ENCODE measurements around the gene AGXT2. TPM values are rescaled to one million over a fixed set of nuclear protein-coding genes. Genes with fewer than 3 reads are reported as not detected.

Gene AGXT2, protein sequence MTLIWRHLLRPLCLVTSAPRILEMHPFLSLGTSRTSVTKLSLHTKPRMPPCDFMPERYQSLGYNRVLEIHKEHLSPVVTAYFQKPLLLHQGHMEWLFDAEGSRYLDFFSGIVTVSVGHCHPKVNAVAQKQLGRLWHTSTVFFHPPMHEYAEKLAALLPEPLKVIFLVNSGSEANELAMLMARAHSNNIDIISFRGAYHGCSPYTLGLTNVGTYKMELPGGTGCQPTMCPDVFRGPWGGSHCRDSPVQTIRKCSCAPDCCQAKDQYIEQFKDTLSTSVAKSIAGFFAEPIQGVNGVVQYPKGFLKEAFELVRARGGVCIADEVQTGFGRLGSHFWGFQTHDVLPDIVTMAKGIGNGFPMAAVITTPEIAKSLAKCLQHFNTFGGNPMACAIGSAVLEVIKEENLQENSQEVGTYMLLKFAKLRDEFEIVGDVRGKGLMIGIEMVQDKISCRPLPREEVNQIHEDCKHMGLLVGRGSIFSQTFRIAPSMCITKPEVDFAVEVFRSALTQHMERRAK
- total RNA-seq (2021), result not detected in 2 replicates
- Bru-seq, nascent RNA, result percentile 2 among the genes with signal in this experiment
- percentile 5 among the genes with signal in this experiment for BruChase-seq, experiment 1, labeled RNA remaining after a 2-hour chase
- percentile 3 among the genes with signal in this experiment for BruChase-seq, experiment 2, labeled RNA remaining after a 6-hour chase
- long read RNA-seq, result 0 reads

GRCh38 chr5:35047785-35048404, at the start of gene AGXT2:
Gene AGXT2, minus strand, starts transcription at chr5:35047949. Its CDS starts 57 bp downstream, at chr5:35047892.
- H2AFZ ChIP-seq, result no peak within 1 kb of the TSS; the same call in 1 of the 2 replicates
- intact Hi-C loops (cut with micrococcal nuclease; ENCODE audit: unreplicated experiment), result no loop called here

GRCh38 chr5:35096932-35097331, 49.2 kb upstream of the AGXT2 start:
- H2AFZ ChIP-seq, result no peak overlapping the region
- H4K20me1 ChIP-seq (ENCODE audit: insufficient read depth), result no peaks in the 10 kb centered on the region
- CTCF ChIA-PET, result interaction anchor here (0.7 kb wide), 1 partner anchor 577 kb away, joined by 3 read pairs; no protein-coding TSS in a partner anchor
- TF ChIP-seq CTCF (conservative IDR thresholded peaks at IDR 0.05) (no peak), EZH2 (IDR thresholded peaks at IDR 0.05; ENCODE audit: low read depth) (no peak)
- H3F3A ChIP-seq (ENCODE audit: insufficient read depth, low read depth), result no peaks in the 10 kb centered on the region
- H3K4me1 ChIP-seq (replicated peaks; ENCODE audit: insufficient read depth), result no peaks in the 10 kb centered on the region
- no peaks in the 10 kb centered on the region for H3K79me2 ChIP-seq (ENCODE audit: low read depth)
- POLR2A ChIA-PET (ENCODE audit: unreplicated experiment), result no interaction called here
- H3K4me3 ChIP-seq, result no peak overlapping the region
- no peaks in the 10 kb centered on the region for H3K9me3 ChIP-seq (ENCODE audit: insufficient read depth, low read depth)
- no peak for DNase-seq
- no TSS peak for BruUV-seq (replicated peaks)
- intact Hi-C loops (cut with micrococcal nuclease; ENCODE audit: unreplicated experiment), result no loop called here
- H3K36me3 ChIP-seq (ENCODE audit: low read depth), result no peaks in the 10 kb centered on the region
- H3K27ac ChIP-seq, result no peak overlapping the region
- no peaks in the 10 kb centered on the region for H3K9me2 ChIP-seq (ENCODE audit: insufficient read depth)
- no peak overlapping the region for H3K4me2 ChIP-seq
- peaks cover 94% of the 10 kb centered on the region for H3K27me3 ChIP-seq (ENCODE audit: insufficient read depth, low read depth)

More at GRCh38 chr5:35047785-35048404, at the start of gene AGXT2:
- H3K27ac ChIP-seq, result no peak within 1 kb of the TSS
- H3K4me2 ChIP-seq, result no peak within 1 kb of the TSS
- no peaks in the 10 kb centered on the region; the same call in 1 of the 2 replicates for H4K20me1 ChIP-seq (ENCODE audit: insufficient read depth)
- no peaks in the 10 kb centered on the region for H3K9me3 ChIP-seq (ENCODE audit: insufficient read depth, low read depth)
- DNase-seq, result no peak
- no peaks in the 10 kb centered on the region for H3K4me1 ChIP-seq (replicated peaks; ENCODE audit: insufficient read depth)
- H3F3A ChIP-seq (ENCODE audit: insufficient read depth, low read depth), result no peaks in the 10 kb centered on the region
- no peaks in the 10 kb centered on the region for H3K36me3 ChIP-seq (ENCODE audit: low read depth)
- peaks cover 97% of the 10 kb centered on the region for H3K27me3 ChIP-seq (ENCODE audit: insufficient read depth, low read depth)
- BruUV-seq (replicated peaks), result no TSS peak
- H3K4me3 ChIP-seq, result no peak within 1 kb of the TSS
- no peaks in the 10 kb centered on the region for H3K79me2 ChIP-seq (ENCODE audit: low read depth)
- TF ChIP-seq CTCF (conservative IDR thresholded peaks at IDR 0.05) (no peak), EZH2 (IDR thresholded peaks at IDR 0.05; ENCODE audit: low read depth) (no peak)
- ChIA-PET POLR2A (ENCODE audit: unreplicated experiment) (no interaction called here), CTCF (interaction anchor here (0.6 kb wide), 1 partner anchor 1619 kb away, joined by 3 read pairs; no protein-coding TSS in a partner anchor)
- no peaks in the 10 kb centered on the region for H3K9me2 ChIP-seq (ENCODE audit: insufficient read depth)

DNA sequence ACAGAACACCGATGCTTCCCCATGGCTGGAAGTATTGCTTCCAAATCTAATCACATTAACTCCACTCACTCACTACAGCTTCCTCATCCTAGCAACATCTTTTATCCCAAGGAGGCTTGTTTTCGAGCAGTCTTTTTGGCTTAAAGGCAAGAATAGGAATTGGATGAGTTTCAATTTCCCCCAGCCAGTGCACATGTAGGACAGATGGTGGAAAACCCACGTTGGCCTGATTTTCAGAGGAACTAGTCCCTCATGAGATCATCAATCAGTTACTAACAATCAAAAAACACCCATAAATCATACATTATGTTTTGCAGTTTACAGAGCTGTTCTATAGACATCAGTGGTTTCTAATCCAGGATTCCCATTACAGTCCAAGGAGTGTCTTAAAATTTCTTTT, 48.5 kb upstream of the AGXT2 start:
- Histone ChIP-seq H3K36me3 (ENCODE audit: low read depth) (no peaks in the 10 kb centered on the region), H3F3A (ENCODE audit: insufficient read depth, low read depth) (no peaks in the 10 kb centered on the region), H3K9me3 (ENCODE audit: insufficient read depth, low read depth) (no peaks in the 10 kb centered on the region), H2AFZ (no peak overlapping the region), H3K79me2 (ENCODE audit: low read depth) (no peaks in the 10 kb centered on the region), H3K9me2 (ENCODE audit: insufficient read depth) (no peaks in the 10 kb centered on the region), H3K27ac (no peak overlapping the region), H3K27me3 (ENCODE audit: insufficient read depth, low read depth) (peaks cover 96% of the 10 kb centered on the region), H3K4me1 (replicated peaks; ENCODE audit: insufficient read depth) (no peaks in the 10 kb centered on the region), H3K4me3 (no peak overlapping the region), H3K4me2 (no peak overlapping the region), H4K20me1 (ENCODE audit: insufficient read depth) (no peaks in the 10 kb centered on the region)
- intact Hi-C loops (cut with micrococcal nuclease; ENCODE audit: unreplicated experiment), result no loop called here
- BruUV-seq (replicated peaks), result no TSS peak
- no peak for TF ChIP-seq CTCF (conservative IDR thresholded peaks at IDR 0.05)
- no peak for TF ChIP-seq EZH2 (IDR thresholded peaks at IDR 0.05; ENCODE audit: low read depth)
- CTCF ChIA-PET, result interaction anchor here (0.7 kb wide), 1 partner anchor 577 kb away, joined by 3 read pairs; no protein-coding TSS in a partner anchor
- POLR2A ChIA-PET (ENCODE audit: unreplicated experiment), result no interaction called here
- DNase-seq, result peak in 1 of 2 experiments; percentile 28
